ENCODE data around the gene PLEKHG4.
A peak's percentile ranks its signal among the peaks of the same experiment; 100 is the strongest.

PLEKHG4 gene

DNA sequence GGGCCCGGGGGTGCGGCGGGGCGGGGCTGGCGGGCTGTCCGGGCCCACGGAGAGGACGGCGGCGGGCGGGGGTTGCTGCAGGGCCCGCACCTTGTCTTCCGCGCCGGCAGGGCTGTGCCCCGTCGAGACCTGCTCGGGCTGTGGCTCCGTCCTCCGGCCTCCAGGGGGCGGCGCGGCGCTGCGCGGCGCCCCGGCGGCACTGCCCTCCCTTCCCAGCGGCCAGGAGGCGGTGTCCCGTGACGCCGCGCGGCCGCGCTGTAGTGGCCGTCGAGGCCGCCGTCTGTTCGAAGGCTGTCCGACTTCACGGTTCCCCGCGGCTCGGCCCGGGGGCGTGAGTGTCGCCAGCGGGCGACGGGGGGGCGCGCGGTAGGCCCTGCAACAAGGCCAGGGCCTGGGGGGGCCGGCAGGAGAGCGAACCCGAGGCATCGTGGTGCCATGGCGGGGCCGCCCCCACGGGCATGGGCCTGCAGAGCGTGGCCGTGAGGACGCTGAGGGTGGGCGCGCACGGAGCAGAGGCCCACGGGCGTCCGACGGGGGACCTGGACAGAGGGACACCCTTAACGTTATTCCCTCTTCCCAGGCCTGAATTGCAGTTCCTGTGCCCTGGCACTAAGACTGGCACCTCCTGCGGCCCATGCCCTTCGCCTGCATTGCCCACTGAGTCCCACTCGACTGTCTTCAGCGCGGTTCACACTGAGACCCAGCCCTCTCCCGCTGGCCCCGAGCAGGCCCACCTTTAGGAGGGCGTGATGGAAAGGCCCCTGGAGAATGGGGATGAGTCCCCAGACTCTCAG is at the start of gene PLEKHG4:
Gene PLEKHG4, plus strand, starts transcription at position 237 of the 794 bp plus-strand sequence. Its CDS starts 513 bp downstream, at position 750.
- Mint-ChIP-seq H3K4me3 (peak within 1 kb of the TSS; percentile 92), H3K27me3 (no peaks in the 10 kb centered on the region), H3K9me3 (no peaks in the 10 kb centered on the region), H3K4me1 (peaks cover 13% of the 10 kb centered on the region), H3K27ac (peak within 1 kb of the TSS; percentile 88), H3K36me3 (peaks cover 4% of the 10 kb centered on the region)

DNA sequence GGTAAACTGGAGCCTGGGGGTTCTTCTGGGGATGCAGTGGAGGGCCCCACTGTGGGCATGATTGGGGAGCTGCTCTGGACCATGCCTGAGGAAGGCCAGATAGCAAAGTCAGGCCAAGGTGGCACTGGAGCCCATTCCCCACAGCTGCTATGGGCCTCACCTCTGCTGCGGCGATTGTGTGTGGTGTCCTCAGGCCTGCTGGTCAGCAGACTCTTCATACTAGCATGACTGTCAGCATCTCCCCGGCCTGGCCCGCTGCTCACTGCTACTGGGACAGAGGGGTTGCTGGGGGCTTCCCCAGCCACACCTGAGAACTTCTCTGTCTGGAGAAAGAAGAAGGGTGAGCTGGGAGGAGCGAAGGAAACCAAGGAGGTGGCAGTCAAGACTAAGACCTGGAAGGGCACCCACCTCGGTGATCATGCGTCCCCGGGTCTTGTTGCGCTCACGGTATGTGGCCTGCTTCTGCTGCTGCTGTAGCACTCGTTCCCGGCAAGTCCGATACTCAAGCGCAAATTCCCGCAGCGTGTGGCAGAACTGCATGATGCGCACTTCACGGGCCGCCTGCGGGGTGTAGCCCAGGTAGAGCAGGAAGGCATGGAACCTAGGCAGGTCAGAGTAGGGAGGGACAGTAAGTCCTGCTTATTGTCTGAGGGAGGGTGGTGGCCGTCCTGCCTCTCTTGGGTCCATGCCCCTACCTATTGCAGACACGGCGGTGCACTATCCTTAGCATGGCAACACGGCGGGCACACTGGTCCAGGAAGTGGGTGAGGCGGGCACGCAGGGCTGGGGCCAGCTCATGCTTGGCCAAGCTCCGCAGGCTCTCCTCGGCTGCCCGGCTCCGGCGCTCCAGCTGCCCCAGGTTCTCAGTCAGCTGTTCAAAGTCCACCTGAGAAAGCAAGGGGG is 49.2 kb upstream of the PLEKHG4 start:
- H3K27ac Mint-ChIP-seq, result no peak overlapping the region
- peaks cover 7% of the 10 kb centered on the region for H3K36me3 Mint-ChIP-seq
- peaks cover 27% of the 10 kb centered on the region for H3K4me1 Mint-ChIP-seq
- H3K9me3 Mint-ChIP-seq, result no peaks in the 10 kb centered on the region
- no peaks in the 10 kb centered on the region for H3K27me3 Mint-ChIP-seq
- H3K4me3 Mint-ChIP-seq, result peak overlapping the region; percentile 19

DNA sequence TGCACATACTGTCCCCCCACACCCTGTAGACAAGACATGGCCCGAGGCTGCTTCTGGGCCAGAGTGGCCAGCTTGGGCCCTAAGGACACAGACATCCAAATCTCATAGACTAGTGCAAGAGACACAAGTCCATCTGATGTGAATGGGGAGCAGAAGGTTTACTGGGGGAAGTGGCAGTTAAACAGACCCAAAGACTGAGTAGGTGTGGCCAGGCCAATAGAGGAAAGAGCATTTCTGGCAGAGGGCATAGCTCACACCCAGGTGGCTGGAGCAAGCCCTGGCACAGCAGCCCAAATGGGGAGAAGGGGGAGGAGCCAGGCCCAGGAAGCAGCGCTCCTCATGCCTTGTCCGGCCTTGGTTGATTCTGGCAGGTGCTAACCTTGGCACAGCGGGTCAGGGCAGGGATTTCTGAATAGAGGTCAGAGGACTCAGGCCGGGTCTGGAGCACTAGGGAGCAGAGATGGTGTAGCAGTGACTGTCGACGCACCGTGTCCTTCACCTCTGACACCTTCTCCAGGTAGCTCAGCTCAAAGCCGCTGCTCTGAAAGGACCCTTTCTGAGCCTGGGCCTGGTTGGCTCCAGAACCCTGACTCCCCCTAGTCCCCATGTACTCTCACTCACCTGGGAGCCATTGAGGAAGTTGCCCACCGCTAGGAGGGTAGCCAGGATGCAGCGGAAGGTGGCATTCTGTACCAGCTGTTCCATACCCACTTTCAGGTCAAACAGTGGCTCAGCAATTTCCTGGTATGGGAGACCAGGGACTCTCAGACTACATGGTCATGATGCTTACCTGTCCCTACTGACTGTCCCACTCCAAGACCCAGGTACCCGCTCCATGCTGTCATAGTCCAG is 48.3 kb upstream of the PLEKHG4 start:
- Mint-ChIP-seq H3K27ac (no peak overlapping the region), H3K27me3 (no peaks in the 10 kb centered on the region), H3K9me3 (no peaks in the 10 kb centered on the region), H3K36me3 (peaks cover 8% of the 10 kb centered on the region), H3K4me3 (no peak overlapping the region), H3K4me1 (peaks cover 20% of the 10 kb centered on the region)

DNA sequence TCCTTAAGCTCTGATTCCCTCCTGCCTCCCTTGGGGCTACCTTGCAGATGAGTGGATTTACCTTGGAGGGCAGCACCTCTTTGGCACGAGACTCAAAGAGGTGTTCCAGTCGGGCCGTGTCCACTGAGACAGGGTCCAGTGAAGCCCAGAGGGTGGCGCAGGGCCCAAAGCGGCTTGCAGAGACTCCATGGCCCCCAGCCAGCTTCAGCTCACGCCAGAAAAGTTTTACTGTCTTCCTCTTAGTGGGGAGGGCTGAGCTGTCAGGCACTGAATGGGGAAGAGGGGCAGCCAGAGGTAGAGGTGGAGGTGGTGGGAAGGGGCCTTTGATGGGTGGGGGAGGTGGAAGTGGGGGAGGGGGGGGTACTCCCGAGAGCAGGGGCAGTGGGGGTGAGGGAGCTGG is 45.7 kb upstream of the PLEKHG4 start:
- Mint-ChIP-seq H3K4me1 (peaks cover 5% of the 10 kb centered on the region), H3K27me3 (no peaks in the 10 kb centered on the region), H3K9me3 (no peaks in the 10 kb centered on the region), H3K36me3 (peaks cover 7% of the 10 kb centered on the region), H3K27ac (no peak overlapping the region), H3K4me3 (no peak overlapping the region)

DNA sequence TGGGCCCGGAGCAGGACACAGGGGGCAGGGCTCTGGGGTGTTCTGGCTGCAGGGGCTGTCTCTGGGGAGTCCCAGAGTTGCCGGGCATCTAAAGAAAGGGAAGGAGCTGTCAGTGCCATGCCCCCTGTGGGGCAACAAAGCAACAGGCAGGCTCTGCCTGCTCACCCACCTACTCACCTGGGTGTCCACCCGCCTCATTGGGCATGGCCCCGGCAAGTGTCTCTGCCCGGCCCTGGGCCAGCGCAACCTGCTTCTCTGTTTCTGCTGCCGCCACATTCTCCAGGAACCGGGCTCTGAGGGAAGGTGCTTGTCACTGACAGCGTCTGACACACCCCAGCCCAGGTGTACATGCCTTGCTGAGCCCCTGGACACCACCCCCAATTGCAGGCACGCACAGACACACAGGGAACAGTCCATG is 45.1 kb upstream of the PLEKHG4 start:
- Mint-ChIP-seq H3K36me3 (peaks cover 7% of the 10 kb centered on the region), H3K4me3 (no peak overlapping the region), H3K9me3 (no peaks in the 10 kb centered on the region), H3K27me3 (no peaks in the 10 kb centered on the region), H3K4me1 (peaks cover 5% of the 10 kb centered on the region), H3K27ac (no peak overlapping the region)

DNA sequence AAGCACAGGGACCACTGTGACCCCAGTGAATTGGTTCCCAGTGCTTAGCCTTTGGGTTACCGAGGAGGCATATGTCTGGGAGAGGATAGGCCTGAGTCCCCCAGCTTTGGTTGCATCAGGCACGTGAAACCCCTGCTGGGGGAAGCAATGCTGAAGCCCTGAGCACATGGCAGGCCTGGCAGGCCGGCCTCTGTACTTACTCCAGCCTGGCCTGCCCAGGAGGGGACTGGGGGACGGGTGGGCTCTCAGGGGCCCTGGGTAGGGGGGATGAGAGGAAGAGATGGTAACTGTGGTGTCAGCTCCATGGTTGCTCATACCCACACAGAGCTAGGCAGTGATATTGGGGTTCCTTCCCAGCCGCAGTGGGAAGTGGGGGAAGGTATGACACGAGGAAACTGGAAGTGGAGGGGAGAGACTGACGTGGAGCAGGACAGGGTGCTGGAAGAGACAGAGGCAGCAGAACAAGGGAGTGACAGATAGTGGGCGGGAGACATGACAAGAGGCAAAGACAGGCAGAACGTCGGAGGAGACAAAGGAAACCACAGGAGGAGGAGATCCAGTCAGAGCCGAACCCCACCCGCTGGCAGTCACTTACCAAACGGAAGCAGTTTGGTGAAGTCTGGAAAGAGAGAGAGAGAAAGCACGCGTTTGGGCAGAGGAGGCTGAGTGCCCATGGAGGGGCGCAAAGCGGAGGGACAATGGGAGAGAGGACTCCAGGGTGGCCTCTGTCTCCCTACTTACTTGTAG is 43.3 kb upstream of the PLEKHG4 start:
- no peak overlapping the region for H3K4me3 Mint-ChIP-seq
- no peaks in the 10 kb centered on the region for H3K9me3 Mint-ChIP-seq
- H3K27me3 Mint-ChIP-seq, result no peaks in the 10 kb centered on the region
- peaks cover 6% of the 10 kb centered on the region for H3K36me3 Mint-ChIP-seq
- H3K27ac Mint-ChIP-seq, result peak overlapping the region; percentile 88
- peaks cover 8% of the 10 kb centered on the region for H3K4me1 Mint-ChIP-seq

DNA sequence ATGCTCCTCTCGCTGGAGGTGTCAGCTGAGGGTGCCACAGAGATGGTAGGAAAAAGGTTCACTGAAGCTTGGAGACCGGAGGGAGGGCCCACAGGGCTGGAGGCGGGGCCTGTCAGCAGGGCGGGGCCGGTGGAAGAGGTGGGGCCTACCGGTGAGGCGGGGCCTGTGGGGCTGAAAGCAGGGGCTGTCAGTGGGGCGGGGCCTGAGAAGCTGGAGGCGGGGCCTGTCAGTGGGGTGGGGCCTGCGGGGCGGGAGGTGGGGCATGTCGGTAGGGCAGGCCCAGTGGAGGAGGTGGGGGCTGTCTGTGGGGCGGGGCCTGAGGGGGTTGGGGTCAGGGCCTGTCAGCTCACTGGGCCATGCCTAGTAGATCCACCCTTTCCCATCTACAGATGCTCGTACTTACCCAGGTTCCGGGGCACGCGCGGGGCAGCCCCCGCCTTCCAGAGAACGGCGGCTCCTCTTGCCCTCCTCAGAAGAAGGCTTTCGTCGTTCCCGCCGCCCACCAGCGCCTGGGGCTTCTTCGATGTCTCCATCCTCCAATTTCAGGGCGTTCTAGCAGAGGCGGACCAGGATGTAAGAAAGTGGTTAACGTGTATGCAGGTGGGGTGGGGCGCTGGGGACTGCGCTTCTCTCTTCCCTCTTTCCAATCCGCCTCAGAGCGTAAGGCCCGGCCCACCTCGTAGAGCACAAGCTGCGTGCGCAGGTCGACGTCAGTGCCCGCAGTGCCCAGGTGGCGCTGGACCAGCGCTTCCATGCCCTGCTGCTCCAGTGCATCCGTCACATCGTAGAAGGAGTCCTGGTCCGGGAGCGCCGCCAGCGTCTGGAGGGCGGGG is 42.6 kb upstream of the PLEKHG4 start:
- Mint-ChIP-seq H3K9me3 (no peaks in the 10 kb centered on the region), H3K27ac (no peak overlapping the region), H3K36me3 (peaks cover 6% of the 10 kb centered on the region), H3K4me3 (no peak overlapping the region), H3K4me1 (peaks cover 13% of the 10 kb centered on the region), H3K27me3 (no peaks in the 10 kb centered on the region)

DNA sequence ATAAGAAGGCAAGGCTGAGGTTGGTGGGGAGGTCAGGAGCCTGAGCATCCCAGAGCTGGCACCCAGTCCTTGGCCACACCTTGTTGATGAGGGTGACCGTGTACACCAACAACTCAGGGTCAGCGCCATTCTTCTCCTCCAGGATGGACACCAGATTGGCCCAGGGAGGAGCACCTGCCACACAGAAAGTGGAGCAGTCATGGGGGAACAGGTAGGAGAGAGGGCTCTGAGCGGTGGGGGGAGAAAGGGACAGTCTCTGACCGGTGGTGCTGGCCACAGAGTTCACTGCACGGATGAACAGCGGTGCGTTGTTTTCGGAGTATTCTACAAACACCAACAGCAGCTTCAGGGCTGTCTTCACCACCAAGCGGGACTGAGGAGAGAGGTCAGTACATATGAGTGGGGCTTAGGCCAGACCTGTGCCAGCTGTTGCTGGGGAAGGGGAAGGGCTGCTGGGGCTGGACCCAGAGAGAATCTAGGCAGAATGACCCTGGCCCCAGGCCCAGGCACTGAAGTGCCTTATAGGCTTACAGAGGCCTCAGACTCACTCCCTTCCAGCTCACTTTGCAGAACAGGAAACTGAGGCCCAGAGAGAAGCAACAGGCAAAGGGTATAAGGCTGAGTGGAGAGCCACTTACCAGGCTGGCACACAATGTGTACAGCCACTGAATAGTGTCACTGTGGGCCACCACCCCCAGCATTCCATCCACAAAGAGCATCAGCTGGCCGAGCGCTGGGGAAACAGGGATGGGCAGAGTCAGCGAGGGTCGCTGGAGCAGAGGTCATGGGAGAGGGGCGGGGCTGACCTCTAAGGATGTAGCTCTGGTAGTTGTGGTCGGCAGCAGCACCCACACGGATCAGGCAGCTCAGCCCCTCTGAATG is 41.7 kb upstream of the PLEKHG4 start:
- H3K36me3 Mint-ChIP-seq, result peaks cover 6% of the 10 kb centered on the region
- peaks cover 16% of the 10 kb centered on the region for H3K4me1 Mint-ChIP-seq
- no peak overlapping the region for H3K4me3 Mint-ChIP-seq
- no peaks in the 10 kb centered on the region for H3K9me3 Mint-ChIP-seq
- H3K27me3 Mint-ChIP-seq, result no peaks in the 10 kb centered on the region
- no peak overlapping the region for H3K27ac Mint-ChIP-seq

- Mint-ChIP-seq H3K27ac (no peak overlapping the region), H3K4me1 (peaks cover 17% of the 10 kb centered on the region), H3K36me3 (peaks cover 6% of the 10 kb centered on the region), H3K9me3 (no peaks in the 10 kb centered on the region), H3K27me3 (no peaks in the 10 kb centered on the region), H3K4me3 (no peak overlapping the region)
Measured at GRCh38 chr16:67238278-67238575, 41.1 kb upstream of the PLEKHG4 start.

DNA sequence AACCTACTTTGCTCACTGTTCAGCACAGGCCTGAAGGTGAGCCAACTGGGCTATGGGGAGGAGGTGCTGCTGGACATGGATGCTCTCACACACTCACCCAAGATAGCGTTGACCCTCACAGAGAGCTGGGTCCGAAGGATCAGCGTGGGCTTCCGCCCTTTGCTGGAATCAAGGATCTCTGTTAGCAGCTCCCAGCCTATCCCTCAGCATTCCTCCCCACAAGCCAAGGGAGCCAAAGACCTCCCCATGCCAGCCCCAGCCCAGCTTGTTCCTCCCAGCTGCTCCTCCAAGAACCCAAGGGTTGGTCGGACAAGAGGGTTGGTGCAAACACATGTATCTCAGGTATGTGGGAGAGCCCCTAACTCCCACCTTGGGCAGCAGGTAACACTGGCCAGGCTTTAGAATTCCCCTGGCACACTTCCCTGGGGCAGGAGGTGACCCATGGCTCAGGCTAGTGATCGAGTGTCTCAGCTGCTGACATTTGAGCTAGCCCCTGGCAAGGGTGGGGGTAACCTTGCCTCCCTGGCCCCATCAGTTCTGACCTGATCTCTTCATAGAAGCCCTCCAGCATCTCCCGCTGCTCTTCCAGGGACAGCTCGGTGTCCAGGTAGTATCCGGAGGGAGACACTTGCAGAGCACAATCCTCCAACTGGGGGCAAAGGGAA is 40.4 kb upstream of the PLEKHG4 start:
- Mint-ChIP-seq H3K27me3 (no peaks in the 10 kb centered on the region), H3K4me3 (no peak overlapping the region), H3K4me1 (peaks cover 24% of the 10 kb centered on the region), H3K27ac (no peak overlapping the region), H3K36me3 (peaks cover 6% of the 10 kb centered on the region), H3K9me3 (no peaks in the 10 kb centered on the region)

- Mint-ChIP-seq H3K27ac (no peak overlapping the region), H3K4me1 (peaks cover 40% of the 10 kb centered on the region), H3K27me3 (no peaks in the 10 kb centered on the region), H3K36me3 (peaks cover 6% of the 10 kb centered on the region), H3K9me3 (no peaks in the 10 kb centered on the region), H3K4me3 (no peak overlapping the region)
Measured at GRCh38 chr16:67240506-67240905, 38.8 kb upstream of the PLEKHG4 start.

- no peak overlapping the region for H3K4me3 Mint-ChIP-seq
- H3K27ac Mint-ChIP-seq, result peak overlapping the region; percentile 90
Measured at GRCh38 chr16:67241008-67241900, 38.1 kb upstream of the PLEKHG4 start.

More at GRCh38 chr16:67241008-67241900, 38.1 kb upstream of the PLEKHG4 start:
- Mint-ChIP-seq H3K36me3 (peaks cover 2% of the 10 kb centered on the region), H3K9me3 (no peaks in the 10 kb centered on the region), H3K27me3 (no peaks in the 10 kb centered on the region), H3K4me1 (peaks cover 37% of the 10 kb centered on the region)
